Left ventricle myocardium inferior (tissue), 1 donor: ENCODE data around the gene LSAMP. TPM values are rescaled to one million over a fixed set of nuclear protein-coding genes. Genes with fewer than 3 reads are reported as not detected.

ENCODE experiments used
- DNase-seq: peaks from one replicate; pipeline ENCODE4 v3.0.0-alpha.2; 2020
- H3K27ac ChIP-seq: fragments of 200-600 bp; replicated peaks from 2 replicates; pipeline ENCODE4 v1.8.0; 2021
- H3K27me3 ChIP-seq: fragments of 200-600 bp; 2 replicates; pipeline ENCODE4 v1.8.0; 2021; ENCODE audit warnings: low read depth
- H3K36me3 ChIP-seq: fragments of 200-600 bp; 2 replicates; pipeline ENCODE4 v1.8.0; 2021
- H3K4me1 ChIP-seq: fragments of 200-600 bp; 2 replicates; pipeline ENCODE4 v1.8.0; 2021
- H3K4me3 ChIP-seq: fragments of 200-600 bp; 2 replicates; pipeline ENCODE4 v1.8.0; 2021; ENCODE audit warnings: mild to moderate bottlenecking, moderate library complexity
- H3K9me3 ChIP-seq: fragments of 200-600 bp; replicated peaks from 2 replicates; pipeline ENCODE4 v1.8.0; 2021
- intact Hi-C: fragments of 100-400 bp; cut with micrococcal nuclease; formaldehyde crosslinking; loops from one replicate; pipeline ENCODE4 v1.11.0; 2022
- total RNA-seq: library from RNA; stranded (reverse); fragmentation: NEBNext Ultra II Directional; extraction: Animal tissue kit (Norgen Biotek cat#: 25700); gene quantifications from one replicate; pipeline ENCODE4 v1.2.1, GENCODE V29; 2021
- TF ChIP-seq, protein P1 (sequence below): fragments of 200-600 bp; IDR thresholded peaks from 2 replicates; pipeline ENCODE4 v1.8.0; 2021; ENCODE audit warnings: antibody characterized with exemption, mild to moderate bottlenecking, borderline replicate concordance
- donor health status: DM: no; HTN: yes; CAD: no; lungs with severe emphysema.

Gene LSAMP
- total RNA-seq, 1 donor from 2014 or later, result 1.2 TPM

DNA sequence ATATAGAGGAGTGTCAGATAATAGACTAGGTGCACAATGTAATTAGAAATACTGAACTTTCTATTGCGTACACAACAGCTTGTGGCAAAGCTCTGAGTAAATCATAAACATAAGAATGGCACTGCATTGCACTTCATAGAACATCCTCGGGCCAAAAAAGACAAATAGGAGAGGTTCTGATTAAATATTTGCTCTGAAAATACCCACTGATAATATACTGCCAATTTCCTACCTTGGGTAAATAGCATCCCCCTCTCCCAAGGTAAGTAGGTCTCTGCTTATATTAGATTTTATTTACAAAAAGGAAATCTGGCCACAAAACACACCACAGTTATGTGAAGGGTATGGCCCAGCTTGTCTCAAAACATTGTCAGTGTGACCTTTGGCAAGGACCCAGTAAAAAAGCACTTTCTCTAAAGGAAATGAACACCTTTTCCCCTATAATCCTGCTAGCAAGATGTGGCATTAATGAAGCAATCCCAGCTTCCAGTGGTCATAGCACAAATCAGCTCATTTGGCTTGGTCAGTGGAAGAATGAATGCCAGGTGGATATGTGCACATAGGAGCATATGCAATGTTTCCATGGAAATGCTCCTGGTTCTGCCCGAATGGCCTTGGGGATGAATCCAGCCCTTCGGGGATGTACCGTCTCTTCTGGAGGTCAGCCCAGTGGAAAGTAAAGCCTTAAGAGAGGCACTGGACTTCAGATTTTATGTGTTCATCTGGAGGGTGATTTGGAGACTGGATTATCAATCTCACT lies 315.9 kb downstream of the LSAMP start:
- no peak for DNase-seq
- intact Hi-C loops, result no loop called here
- Histone ChIP-seq H3K27me3 (no peaks in the 10 kb centered on the region), H3K36me3 (no peaks in the 10 kb centered on the region), H3K9me3 (no peaks in the 10 kb centered on the region), H3K4me3 (no peak overlapping the region), H3K27ac (no peak overlapping the region), H3K4me1 (no peaks in the 10 kb centered on the region)
- TF ChIP-seq, protein P1, sequence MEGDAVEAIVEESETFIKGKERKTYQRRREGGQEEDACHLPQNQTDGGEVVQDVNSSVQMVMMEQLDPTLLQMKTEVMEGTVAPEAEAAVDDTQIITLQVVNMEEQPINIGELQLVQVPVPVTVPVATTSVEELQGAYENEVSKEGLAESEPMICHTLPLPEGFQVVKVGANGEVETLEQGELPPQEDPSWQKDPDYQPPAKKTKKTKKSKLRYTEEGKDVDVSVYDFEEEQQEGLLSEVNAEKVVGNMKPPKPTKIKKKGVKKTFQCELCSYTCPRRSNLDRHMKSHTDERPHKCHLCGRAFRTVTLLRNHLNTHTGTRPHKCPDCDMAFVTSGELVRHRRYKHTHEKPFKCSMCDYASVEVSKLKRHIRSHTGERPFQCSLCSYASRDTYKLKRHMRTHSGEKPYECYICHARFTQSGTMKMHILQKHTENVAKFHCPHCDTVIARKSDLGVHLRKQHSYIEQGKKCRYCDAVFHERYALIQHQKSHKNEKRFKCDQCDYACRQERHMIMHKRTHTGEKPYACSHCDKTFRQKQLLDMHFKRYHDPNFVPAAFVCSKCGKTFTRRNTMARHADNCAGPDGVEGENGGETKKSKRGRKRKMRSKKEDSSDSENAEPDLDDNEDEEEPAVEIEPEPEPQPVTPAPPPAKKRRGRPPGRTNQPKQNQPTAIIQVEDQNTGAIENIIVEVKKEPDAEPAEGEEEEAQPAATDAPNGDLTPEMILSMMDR, result no peak

DNA sequence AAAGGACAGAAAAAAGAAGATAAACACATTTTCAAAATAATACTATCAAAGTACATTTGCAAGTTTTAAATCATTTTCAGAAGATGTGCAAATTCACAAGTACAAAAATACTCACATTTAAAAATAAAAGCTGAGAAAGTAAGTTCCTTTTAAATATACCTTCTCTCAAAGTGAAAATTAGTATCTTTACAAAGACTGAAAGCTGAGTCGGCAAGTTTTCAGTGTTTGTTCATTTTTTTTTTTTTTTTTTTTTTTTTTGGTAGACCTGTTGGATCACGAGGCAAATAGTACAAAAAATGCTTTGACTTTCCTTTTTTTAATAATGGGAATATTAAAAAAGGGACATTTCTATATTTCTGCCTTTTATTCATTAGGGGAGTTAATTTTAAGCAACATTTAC lies 317.8 kb downstream of the LSAMP start:
- intact Hi-C loops, result no loop called here
- no peaks in the 10 kb centered on the region for H3K27me3 ChIP-seq
- no peaks in the 10 kb centered on the region for H3K36me3 ChIP-seq
- DNase-seq, result no peak
- no peak overlapping the region for H3K4me3 ChIP-seq
- H3K4me1 ChIP-seq, result no peaks in the 10 kb centered on the region
- H3K27ac ChIP-seq, result no peak overlapping the region
- TF ChIP-seq, protein P1, result no peak
- H3K9me3 ChIP-seq, result no peaks in the 10 kb centered on the region

- Histone ChIP-seq H3K27ac (no peak overlapping the region), H3K27me3 (no peaks in the 10 kb centered on the region), H3K36me3 (no peaks in the 10 kb centered on the region), H3K4me1 (no peaks in the 10 kb centered on the region), H3K9me3 (no peaks in the 10 kb centered on the region), H3K4me3 (no peak overlapping the region)
- no peak for DNase-seq
- TF ChIP-seq, protein P1, result no peak
- intact Hi-C loops, result no loop called here
Observed at GRCh38 chr3:116124166-116124565, 321.1 kb downstream of the LSAMP start.

DNA sequence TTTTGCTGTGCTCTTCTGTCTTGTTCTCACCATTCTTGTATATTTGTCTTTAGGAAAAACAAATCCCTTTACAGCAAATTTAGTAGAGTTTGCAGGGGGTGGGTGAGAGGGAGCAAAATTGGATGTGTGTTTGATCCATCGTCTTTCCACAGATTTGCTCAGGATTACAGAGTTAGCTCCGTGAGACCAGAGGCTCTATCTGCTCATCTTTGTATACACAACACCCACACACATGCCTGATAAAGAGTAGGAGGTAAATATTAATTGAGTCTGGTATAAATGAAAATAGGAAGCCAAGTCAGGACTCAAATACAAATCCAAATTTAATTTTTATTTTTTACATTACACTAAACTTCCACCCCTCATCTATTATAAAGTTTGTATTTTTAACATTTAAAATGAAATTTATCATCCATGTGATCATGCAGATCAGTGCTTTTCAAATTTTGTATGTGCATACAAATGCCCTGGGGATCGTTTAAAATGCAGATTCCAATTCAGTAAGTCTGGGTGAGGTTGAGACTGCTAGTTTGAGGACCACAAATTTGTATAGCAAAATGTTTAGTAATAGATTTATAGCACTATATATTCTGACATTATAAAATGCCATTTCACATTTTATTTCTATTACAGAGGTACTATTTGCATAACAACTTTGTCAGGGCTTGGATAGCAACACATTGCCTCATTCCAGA lies 326.7 kb downstream of the LSAMP start:
- H3K27ac ChIP-seq, result no peak overlapping the region
- H3K9me3 ChIP-seq, result no peaks in the 10 kb centered on the region
- H3K4me1 ChIP-seq, result no peaks in the 10 kb centered on the region
- intact Hi-C loops, result no loop called here
- H3K27me3 ChIP-seq, result no peaks in the 10 kb centered on the region
- no peaks in the 10 kb centered on the region for H3K36me3 ChIP-seq
- no peak for DNase-seq
- TF ChIP-seq, protein P1, result no peak
- no peak overlapping the region for H3K4me3 ChIP-seq

- intact Hi-C loops, result no loop called here
- no peak overlapping the region for H3K4me3 ChIP-seq
- no peaks in the 10 kb centered on the region for H3K4me1 ChIP-seq
- no peaks in the 10 kb centered on the region for H3K36me3 ChIP-seq
- no peak overlapping the region for H3K27ac ChIP-seq
- no peak for DNase-seq
- no peaks in the 10 kb centered on the region for H3K27me3 ChIP-seq
- no peaks in the 10 kb centered on the region for H3K9me3 ChIP-seq
- TF ChIP-seq, protein P1, result no peak
Observed at GRCh38 chr3:116114586-116114985, 330.7 kb downstream of the LSAMP start.
